Hypothalamus (tissue), 51 donors: ENCODE data around the gene IRAK4.

ENCODE experiments used
- DNase-seq, 51 donors: peaks; one replicate each; lab custom pipeline; 2025; lab: John Stamatoyannopoulos, UW

Gene IRAK4

DNA sequence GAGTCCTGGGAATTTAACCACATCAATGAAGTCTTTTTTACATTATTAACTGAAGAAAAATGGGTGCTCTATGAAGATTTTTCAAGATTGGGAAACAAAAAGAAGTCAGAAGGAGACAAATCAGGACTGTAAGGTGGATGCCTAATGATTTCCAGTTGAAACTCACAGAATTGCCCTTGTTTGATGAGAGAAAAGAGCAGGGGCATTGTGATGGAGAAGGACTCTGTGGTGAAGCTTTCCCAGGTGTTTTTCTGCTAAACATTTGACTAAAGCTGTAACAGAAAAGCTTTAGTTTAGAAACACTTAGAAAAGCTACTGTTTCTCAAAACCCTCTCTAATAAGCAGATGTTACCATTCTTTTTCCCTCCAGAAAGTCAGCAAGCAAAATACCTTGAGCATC is 5.8 kb downstream of the IRAK4 start:
- no peak for DNase-seq

DNA sequence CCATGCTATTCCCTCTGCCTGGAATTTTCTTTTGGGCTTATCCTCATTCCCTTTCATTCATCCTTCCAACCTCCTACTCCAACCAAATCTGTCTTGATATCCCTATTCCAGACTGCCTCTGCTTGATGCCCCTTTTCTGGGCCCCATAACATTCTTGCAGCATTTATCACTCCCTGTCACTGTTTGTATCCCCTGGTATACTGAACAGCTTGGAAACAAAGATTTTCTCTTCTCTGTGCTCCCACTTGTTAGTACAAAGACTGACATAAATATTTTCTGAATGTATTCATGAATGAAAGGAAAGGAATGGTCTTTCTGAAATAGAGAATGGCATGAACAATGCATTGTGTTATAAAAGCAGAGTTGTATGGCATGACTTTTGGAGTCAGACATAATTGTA is 7.5 kb downstream of the IRAK4 start:
- DNase-seq = no peak

DNA sequence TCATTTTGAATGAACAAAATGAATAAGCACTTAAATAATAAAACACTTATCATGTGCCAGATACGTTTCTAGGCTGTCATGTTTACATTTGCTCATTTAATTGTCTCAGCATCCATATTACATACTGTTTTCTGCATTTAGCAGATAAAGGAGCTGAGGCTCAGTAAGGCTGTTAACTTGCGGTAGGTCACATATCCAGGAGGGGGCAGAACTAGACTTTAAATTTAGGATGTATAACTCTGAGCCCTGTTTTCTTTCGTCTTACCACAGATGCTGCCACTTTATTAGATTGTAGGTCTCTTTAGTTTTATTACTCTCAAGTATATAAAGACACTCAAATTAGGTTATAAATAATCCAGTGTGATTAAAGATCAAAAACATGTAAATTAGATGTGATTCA is 17.7 kb downstream of the IRAK4 start:
- peak in 1 of 51 donors; percentile 6 for DNase-seq

DNA sequence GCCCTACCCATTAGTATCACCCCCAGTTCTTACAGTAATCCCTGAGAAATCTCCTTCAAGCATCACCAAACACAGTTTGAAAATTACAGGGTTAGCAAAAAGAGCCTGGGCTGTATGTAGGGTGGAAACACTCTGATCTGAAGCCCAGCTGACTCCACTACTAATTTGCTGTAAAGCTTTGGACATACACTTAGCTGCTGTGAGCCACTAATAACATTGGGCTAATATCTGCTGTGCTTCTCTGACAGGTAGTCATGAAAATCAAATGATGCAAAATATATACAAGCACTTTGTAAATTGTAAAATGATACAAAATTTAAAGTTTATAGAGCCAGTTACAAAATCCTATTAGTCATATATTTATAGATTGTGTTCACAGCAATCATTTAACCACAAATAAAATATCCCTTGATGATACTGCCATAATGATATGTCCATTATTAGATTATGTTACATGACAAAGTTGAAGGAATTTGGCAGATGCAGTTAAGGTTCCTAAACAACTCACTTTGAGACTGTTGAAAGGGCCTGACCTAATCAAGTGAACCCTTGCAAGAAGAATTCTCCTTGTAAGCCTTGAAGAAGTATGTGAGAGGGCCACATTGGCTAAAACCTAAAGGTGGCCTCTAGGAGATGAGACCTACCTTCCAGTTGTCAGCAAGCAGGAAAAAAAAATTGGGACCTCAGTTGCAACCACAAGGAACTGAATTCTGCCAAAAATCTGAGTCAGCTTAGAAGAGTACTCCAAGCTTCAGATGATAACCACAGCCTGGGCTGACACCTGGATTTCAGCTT is 28.3 kb downstream of the IRAK4 start:
- no peak for DNase-seq

DNA sequence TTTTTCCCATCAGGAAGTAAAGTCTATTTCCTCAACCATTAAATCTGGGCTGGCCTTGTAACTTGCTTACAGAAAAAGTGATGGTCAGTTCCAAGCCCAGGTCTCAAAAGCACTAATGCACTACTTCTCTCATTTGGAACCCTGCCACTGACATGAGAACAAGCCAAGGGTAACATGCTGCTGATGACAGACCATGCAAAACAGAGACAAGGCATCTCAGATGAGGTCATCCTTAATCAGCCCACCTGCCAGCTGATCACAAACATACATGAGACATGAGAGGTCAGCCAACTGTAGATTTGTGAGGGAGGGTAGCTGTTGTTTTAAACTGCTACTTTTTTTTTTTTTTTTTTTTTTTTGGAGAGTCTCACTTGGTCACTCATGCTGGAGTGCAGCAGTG is 31.2 kb downstream of the IRAK4 start:
- DNase-seq = no peak

DNA sequence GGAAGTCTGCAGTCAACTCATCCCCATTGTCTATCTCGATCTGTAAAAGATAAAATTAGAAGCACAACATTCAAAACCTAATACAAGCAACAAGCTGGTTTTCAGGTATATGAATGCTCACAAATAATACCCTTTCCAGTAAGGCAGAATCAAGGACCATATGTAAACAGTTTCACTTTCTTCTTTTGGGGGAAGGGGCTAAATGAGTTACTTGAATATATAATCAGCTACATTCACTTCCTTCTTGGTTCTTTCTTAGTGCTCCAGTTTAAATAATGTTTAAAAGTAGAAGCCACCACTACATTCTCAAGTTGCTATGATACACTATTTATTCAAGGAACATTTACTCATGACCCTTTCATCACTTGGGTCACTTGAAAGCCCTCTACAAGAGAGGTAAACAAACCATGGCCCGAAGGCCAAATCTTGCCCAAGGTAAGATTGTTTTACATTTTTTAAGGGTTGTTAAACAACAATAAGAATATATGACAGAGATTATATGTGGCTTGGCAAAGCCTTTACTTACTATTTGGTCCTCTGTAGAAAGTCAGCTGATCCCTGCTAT is 37.0 kb downstream of the IRAK4 start:
- DNase-seq = no peak

DNA sequence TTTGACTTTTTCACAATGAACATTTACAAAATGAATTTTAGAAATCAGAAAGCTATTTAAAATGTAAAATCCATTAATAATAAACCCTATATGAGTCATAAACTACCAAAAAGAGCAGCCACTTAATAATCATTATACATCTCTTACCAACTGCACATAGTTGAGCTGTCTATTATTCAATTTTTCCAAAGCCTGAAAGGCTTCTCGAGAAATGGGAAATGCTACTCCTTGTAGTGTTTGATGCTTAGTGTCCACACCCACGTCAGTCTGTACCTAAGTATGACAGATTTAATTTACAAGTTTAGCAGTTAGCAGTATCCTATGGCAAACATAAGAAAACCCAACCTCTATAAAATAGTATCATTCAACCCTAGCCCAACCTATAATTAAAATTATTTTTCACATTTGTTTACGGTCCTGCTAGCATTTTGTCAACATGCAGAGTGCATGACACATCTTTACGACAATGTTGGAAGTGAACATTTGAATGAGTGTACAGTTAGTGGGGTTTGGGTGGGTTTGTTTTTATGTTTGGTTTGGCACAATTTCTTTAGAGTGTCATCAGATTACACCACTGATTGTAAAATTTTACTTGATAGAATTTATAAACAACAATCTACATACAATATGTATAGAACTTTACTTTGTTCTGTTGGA is 38.9 kb downstream of the IRAK4 start:
- DNase-seq = no peak

DNA sequence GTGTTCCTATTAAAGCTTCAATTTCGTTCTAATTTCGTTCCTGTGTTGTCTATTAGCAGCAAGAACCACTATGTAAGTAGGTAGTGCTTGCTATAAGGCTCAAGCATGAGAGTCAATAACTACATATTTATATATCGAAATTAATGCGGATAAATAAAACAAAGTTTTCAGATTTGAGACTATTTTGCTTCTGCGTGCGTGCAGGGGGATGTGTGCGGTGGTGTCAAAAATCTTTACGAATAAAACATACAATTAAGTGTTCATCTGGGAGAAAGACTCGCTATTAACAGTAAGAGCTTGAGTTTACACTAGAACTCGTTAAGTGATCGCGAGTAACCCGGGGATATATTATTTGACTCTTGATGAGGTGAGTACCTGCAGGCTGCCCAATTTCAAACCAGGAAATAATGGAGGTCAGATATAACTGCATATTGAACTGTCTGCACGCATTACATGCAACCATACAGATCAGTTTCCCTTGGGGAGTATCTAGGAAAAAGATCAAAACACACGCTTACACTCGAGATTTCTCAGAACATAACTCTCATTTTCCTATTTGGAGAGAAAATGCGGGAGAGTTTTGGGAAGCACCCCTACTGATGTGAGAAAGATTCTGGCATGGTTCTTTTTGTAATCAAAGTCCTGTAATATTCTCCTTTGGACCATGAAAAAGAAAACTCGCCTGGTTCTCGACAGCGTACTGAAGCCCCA is 46.6 kb downstream of the IRAK4 start:
- DNase-seq = peak in 1 of 51 donors; percentile 81

DNA sequence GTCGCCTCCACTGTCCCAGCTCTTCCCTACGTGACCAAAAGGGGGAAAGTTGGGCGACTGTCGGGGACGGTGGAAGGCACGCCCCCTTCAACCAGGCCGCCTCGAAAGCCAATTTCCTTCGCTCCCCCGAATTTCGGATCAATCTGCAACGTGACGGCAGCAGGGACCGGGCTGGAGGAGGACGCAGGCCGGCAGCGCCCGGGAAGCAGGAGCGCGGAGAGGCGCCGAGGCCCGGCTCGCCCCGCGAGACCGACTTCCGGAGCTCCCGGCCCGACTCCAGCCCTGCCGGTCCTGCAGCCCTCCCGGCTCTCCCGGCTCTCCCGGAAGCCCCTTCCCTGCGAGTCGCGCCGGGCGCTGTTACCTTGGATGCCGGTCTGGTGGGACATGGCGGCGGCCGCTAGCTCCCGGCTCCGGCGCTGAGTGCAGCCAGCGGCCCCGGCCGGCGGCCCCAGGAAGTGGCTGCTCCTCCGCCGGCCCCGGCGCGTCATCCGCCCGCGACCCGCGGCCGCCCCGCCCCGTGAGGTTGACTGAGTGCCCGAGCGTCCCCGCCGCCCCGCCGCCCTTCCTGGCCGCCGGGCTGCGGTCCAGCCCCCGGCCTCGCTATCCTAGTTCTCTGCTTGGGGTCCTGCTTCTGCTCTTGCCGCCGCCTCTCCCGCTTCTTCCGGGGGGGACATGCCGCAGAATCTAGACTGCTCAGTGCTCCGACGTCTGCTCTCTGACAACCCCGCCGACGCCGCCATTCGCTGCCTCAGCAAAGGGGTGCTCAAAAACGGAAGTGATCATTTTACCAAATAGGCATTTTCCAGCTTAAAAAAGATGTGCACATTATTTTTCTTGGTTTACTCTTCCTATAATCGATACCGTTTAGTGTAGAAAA is 47.3 kb downstream of the IRAK4 start, which contains the start of gene TWF1:
TSS of gene TWF1 (minus strand) at position 458 of the 877 bp plus-strand sequence. CDS start at position 386, 72 bp downstream.
- DNase-seq = peak; percentile 43 to 95 (median 78)

DNA sequence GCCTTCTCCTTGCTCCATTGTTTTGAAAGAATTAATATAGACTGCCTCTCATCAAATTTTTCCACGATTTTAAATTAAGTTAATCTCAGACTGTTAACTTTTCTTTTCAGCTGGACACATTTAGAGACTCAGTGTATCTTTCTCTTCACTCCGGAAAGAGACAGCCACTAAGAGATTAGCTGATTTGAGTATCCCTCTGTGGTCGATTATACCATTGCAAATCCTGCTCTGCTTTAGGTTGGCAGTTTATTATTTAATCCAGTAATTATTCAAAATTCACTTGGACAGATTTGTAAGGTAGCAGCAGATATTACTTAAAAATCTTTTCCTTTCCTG is 48.0 kb downstream of the IRAK4 start:
- no peak for DNase-seq

DNA sequence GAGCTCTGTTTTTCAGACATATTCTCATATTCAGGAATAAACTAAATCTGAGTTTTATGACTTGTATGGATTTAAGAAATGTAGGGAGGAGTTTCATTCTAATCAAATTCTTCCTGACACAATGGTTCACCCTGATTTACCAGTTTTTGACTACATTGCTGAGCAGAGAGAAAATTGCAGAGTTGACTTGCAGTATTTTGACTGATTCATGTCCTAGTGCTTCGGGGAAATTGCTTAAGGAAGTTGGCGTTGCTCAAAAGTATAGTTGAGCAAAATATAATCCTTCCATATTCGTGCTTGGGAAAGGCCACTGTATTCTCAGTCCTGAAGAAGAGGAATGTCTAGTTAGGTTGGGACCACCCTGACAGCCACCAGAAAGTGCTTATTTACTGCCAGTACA is 48.6 kb downstream of the IRAK4 start:
- DNase-seq = peak in 1 of 51 donors; percentile 13

DNA sequence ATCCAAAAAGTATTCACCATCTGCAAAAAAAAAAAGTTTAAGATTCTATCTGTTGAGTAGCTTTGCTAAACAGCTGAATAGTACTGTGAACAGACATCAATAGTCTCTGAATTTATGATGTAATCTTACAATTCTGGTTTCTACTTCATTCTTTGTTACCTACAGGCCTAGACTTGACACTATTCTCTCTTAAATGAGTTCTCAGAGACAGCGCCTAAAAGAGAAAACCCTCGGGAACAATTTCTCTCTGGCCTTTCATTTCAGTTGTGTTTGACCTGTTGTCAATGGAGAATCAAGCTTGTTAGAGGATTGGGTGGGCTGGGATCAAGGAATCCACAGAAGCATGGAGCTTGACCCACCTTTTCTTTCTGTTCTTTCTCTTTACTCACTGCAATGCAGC is 53.3 kb downstream of the IRAK4 start:
- no peak for DNase-seq

DNA sequence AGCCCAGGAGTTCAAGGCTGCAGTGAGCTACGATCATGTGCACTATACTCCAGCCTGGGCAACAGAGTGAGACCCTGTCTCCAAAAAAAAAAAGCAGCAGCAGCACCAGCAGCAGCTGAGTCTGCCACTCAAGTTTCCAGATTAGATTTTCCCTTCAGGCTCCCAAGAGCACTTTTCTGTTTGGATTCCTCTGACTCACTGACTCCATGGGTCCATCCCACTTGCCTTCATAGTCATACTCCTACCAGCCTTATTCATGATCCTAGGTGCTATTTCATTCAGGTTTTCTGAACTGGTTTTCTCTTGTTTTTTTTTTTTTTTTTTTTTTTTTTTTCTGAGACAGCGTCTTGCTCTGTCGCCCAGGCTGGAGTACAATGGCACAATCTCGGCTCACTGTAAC is 54.2 kb downstream of the IRAK4 start:
- no peak for DNase-seq

DNA sequence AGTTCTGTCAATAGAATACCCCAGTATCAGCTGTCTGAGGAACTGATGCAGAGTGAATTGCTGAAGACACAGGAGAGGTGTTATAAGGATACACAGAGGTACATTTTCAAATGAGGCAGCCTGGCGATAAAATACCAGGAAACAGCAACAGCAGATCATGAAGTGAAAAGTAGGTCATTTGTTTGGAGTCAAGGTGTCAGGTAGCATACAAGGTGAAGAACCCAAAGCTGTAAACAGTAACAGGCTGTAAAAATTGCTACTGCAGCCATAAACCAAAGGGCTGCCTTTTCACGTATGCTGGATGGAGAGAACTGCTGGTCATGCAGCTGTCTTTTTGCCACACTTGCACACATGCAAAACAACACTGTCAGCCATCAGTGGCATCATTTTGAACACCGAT is 56.7 kb downstream of the IRAK4 start:
- no peak for DNase-seq

DNA sequence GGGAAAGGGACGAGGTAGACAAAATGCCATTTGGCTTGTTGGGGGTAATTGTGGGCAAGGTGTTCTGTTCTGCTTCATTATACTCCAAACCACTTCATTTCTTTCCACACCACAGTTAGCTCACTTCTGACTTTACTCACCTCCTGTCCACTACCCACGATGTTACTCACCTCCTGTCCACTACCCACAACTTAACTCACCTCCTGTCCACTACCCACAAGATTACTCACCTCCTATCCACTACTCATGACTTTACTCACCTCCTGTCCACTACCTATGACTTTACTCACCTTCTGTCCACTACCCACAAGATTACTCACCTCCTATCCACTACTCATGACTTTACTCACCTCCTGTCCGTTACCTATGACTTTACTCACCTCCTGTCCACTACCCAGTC is 57.4 kb downstream of the IRAK4 start:
- no peak for DNase-seq

DNA sequence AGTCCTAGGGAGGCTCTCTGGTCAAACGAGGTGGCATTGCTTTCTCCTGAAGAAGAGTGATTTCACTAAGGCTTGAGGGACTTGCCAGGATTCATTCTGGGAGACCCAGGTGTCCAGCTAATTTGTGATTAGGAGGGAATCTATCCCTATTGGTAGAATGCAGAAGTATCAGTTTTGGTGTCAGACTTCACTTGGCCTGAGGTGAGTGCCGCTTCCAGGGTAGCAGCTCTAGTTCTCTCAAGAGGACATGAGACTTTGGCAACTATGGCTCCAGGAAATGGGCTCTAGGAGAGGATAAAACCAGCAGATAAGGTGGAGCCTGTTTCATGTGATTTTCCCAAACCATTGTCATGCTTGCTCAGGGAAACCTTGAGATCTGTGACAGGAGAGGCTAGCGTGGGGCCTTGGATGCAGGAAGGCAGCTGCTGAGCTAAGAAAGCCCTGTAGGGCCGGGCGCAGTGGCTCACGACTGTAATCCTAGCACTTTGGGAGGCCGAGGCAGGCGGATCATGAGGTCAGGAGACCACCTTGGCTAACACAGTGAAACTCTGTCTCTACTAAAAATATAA is 65.5 kb downstream of the IRAK4 start:
- DNase-seq = no peak

DNA sequence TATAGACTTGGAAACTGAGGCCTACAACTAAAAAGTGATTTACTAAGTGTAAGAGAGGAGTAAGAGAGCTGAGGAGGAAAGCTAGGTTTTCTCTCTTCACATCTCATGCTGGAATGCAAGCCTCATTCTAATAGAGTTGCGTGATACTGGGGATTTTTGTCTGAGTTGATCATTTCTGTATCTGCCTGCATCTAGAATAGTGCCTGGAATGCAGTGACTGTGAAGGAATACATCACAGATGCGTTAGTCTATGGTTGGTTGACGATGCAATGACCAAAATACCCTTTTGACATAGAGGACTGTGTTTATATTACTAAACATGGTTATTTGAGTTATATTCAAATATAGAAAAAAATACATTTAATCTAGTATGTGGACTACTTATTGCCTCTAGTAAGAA is 67.9 kb downstream of the IRAK4 start:
- no peak for DNase-seq

DNA sequence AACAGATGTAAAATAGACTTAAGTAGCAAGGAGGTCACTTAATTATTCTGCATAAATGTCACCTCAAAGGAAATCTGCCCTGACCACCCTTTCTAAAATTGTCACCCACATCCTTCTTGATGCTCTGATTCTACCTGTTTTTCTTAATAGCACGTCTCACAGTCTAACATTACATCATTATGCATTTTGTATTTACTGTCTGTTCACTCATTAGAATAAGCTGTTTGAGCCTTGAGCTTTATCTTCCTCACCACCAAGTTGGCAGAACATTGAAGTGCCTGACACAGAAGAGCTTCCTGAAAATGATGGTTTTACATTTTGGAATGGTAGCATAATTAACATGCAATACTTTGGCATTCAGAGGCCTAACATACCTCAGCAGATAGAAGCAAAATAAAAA is 68.3 kb downstream of the IRAK4 start:
- DNase-seq = no peak

DNA sequence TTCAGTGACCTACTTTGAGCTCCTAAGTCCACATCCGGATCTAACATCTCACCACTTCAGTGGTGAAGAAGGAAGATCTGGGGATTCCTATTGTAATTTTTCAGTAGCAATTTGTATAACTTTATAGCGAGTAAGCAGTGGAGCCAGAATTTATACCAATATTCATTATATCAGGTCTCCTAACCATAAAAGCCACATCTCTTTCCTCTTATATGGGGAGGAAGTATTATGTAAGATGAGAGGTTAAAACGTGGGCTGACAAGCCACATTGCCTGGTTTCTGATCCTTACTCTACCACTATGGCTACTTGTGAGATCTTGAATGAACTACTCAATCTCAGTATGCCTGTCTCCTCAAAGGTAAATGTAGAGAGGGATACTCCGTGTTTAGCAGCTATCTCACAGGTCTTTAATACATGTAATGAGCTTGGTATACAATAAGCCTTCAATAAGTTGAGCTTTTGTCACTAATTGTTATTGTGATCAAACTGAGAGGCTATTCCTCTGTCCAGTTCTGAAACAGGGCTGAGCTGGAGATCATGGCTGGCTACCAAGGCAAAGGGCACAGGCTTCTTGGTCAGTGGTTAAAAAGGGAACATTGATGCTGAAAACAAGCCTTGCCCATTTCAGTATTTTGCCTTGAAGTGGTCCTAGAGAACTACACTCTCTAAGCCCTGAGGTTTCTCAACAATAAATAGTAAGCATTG is 73.9 kb downstream of the IRAK4 start:
- DNase-seq = no peak
